GM21619 (cell line): Measurements from ENCODE around the gene TMEM63A.

Experiments used
- ATAC-seq: cut with Tn5 transposase; IDR thresholded peaks from one replicate; pipeline ENCODE4 v1.9.1; 2021; ENCODE audit not compliant: unreplicated experiment

TMEM63A gene

GRCh38 chr1:225886159-225887029 is 4.2 kb upstream of the TMEM63A start:
- ATAC-seq = no peak

GRCh38 chr1:225885336-225885735 is 3.2 kb upstream of the TMEM63A start:
- ATAC-seq = no peak

- no peak for ATAC-seq
These were observed 1.6 kb upstream of the TMEM63A start for GRCh38 chr1:225883616-225884265.

DNA sequence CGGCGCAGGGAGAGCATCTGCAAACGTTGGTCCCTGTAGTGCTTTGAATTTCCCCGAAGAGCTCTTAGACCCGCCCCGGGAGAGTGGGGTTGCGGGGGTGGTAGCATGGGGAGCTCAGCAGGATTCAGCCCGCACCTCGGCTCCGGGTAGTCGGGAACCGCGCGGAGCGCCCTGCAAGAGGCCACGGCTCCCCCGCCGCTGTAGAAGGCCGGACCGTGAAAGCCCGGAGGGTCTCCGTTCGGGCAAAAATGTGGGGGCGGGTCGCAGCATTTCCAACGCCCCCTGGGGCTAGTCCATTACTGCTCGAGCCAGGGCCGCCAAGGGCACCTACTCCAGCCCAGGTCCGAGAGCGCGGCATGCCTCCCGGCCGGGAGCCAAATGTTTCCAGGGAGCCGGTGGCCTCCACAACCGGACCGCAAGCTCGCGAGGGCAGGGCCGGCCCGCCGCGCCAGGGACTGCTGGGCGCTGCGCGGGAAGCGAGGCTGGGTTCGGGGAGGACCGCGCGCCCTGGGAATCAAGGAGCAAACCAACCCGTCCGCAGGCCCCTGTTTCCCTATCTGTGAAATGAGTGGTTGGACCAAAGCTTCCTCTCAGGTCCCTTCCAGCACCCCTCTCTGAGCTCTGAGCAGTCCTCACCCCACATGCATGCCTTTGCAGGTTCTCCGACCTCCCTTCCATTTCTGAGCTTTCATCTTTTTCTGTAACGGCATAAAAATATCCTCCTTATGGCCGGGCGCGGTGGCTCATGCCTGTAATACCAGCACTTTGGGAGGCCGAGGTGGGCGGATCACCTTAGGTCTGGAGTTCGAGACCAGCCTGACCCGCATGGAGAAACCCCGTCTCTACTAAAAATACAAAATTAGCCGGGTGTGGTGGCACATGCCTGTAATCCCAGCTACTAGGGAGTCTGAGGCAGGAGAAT is 775 bp upstream of the TMEM63A start:
- peak; percentile 31 for ATAC-seq

DNA sequence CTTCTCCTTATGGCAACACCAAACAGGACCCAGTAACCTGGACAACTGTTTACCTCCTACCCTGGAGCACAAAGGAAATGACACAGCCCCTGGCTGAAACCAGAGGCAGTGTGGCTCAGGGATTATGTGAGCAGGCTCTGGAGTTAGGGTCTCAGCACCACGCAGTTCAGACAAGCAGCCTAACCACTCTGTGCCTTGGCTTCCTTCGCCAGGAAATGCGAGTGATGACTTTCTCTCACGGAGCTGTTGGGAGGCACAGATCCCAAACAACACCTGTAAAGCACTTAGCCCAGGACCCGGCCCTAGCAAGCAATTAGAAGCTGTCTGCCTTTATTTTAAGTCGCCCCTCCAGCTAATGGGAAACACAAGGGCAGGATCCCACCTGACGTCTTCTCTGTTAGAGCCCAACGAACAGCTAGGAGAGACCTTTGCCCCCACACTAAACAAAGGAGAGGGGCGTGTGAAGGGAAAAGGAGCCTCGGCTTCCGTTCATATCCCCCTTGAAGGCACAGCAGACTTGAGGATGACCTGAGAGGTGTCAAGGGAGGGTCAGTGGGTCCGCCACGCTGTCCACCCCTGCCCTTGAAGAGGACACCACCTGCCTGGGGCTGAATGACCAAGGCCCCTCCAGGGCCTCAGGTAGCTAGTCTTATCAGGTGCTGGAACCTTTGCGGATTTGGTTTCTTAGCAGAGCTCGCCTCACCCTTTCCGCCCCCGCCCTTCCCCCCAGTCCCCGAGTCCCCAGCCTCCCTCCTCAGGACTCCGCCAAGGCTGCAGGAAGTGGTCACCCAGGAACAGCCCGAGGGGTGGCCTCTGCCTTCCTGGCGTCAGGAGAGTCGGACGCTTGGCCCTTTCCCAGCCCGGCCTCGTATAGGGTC is 860 bp downstream of the TMEM63A start:
- ATAC-seq = no peak

- no peak for ATAC-seq
These were observed 1.5 kb downstream of the TMEM63A start for GRCh38 chr1:225880636-225881035.

DNA sequence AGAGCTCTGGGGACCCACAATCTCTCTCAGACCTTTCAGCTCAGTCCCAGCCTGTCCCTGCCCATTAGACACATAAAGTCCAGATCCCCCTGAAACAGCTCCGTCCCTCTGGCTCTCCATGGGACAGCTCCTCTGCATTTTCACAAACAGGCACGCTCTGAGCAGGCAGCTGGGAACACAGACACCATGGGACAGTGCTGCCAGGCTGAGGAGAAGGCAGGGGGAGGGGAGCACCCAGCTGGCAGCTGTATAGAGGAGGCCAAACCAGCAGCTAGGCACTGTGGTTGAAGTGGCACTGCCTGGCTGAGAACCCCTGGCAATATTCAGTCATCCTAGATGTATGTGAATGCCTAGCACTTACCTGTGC is 2.0 kb downstream of the TMEM63A start:
- no peak for ATAC-seq

- no peak for ATAC-seq
These were observed 2.5 kb downstream of the TMEM63A start for GRCh38 chr1:225879521-225880221.

GRCh38 chr1:225878282-225878681 is 3.9 kb downstream of the TMEM63A start:
- no peak for ATAC-seq

DNA sequence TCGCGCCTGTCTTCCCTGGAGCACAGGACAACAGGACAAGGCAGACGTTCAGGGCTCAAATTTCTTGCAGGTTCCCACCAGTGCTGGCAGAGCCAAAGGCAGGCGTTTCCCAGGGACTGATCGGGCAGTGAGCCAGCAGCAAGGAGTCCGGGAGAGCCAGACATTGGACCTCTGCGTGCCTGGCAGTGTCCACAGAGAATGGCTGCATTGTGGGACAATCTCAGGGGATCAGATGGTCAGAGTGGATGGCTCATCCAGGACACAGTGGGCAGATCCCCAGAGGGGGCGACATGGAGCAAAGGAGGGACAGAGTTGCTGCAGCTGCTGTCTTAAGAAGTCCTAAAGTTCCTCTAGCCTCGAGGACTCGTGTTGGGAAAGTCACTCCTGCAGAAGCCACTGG is 4.6 kb downstream of the TMEM63A start:
- ATAC-seq = no peak

DNA sequence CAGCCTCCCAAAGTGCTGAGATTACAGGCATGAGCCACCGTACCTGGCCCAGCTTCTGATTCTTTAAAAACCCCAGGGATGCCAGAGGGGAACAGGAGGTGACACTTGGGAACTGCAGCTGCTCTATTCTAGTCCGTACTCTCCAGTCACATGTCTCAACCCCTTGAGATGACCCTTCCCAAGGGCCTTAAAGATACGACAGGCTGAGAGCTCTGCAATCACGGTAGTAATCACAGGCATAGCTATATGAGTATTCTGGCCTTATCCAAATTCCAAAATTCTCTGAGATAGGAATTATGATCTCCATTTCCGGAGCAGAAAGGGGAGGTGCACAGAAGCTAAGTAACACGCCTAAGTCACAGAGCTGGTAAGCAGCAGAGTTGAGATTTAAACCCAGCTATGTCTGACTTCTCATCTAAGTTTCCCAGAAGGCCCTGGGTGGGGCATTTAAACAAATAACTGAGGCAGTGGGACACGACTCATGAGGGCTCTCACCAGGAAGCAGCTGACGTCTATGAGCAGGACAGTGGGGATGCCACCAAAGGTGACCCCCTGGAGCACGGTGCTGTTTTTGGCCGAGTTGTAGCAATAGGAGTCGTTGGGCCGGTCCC is 5.2 kb downstream of the TMEM63A start:
- ATAC-seq = no peak

DNA sequence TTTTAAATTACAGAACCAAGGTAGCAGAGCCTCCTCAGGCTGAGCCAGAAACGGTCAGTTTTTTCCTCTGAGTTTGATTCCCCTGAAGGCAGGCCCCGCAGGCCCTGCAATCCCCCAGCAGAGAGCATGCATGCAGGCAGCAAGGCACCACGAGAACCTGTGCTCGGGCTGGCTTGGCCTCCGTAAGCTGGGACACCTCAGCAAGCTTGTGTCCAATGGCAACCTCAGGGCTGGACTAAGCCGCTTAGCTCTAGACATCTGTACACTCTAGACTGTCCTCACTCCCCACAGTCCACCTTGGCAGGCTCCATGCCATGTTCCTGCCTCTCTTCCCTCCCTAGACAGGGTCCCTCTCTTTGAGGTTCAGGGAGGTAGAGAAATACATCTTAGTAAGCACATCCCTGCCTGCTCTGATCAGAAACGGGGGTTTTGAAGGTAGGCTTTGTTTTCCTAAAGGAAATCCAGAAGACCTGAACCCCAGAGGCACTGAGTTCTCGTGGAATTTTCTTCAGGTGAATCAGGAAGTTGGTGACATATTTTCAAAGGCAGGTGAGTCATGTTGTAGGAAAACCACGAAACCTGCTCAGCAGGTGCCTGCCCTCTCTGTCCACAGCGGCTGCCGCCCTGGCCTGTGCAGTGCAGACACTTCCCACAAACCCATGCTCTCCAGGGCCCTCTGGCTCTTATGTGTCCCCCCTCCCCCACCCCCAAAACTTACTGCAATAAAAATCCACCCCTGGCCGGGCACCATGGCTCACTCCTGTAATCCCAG is 7.0 kb downstream of the TMEM63A start:
- ATAC-seq = no peak

DNA sequence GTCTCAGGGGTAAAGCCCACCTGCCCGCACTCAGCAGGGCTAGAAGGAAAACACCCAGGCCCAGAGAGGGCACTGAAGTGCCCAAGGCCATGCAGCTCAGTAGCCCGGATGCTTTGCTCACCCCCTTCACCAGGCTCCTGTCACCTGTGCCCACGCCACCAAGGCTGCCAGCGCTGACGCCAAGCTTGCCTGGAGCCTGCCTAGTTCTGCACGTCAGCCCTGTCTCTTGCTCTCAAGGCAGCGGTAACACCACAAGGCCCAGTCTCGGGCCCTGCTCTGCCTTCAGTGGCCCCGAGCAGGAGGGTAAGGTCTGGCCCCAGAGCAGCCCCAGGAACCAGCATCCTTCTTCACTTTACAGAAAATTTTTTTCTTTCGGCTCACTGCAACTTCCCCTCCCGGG is 7.7 kb downstream of the TMEM63A start:
- no peak for ATAC-seq

- no peak for ATAC-seq
These were observed 8.8 kb downstream of the TMEM63A start for GRCh38 chr1:225873281-225873850.

GRCh38 chr1:225872075-225872430 is 10.1 kb downstream of the TMEM63A start:
- no peak for ATAC-seq

GRCh38 chr1:225871359-225872074 is 10.7 kb downstream of the TMEM63A start:
- ATAC-seq = no peak

GRCh38 chr1:225870911-225871310 is 11.3 kb downstream of the TMEM63A start:
- no peak for ATAC-seq
